Vagina (tissue), 2 donors: ENCODE results near the gene SEPTIN2.

Source experiments
- CTCF ChIP-seq, 3 experiments: fragments of 450-650 bp in 2 of 3; fragments of 200-600 bp in 1 of 3; sonication (generic) in 1 of 3; IDR thresholded peaks; one replicate each; pipeline ENCODE4 v1.5.1; 2017 to 2019; ENCODE audit warnings: antibody characterized with exemption in 3 of 3, mild to moderate bottlenecking in 2 of 3, moderate library complexity in 2 of 3
- POLR2A ChIP-seq, 2 donors: fragments of 450-650 bp; IDR thresholded peaks; one replicate each; pipeline ENCODE4 v1.6.1; 2017; ENCODE audit warnings: antibody characterized with exemption in 2 of 2, mild to moderate bottlenecking in 2 of 2, moderate library complexity in 2 of 2
- POLR2AphosphoS5 ChIP-seq, 2 donors: sonication (generic); formaldehyde crosslinking; IDR thresholded peaks; one replicate each; pipeline ENCODE4 v1.9.0; 2017; ENCODE audit warnings: antibody characterized with exemption in 2 of 2, mild to moderate bottlenecking in 2 of 2, low read depth in 1 of 2; ENCODE audit not compliant: insufficient read depth in 1 of 2

GRCh38 chr2:241309684-241310117, 6.0 kb upstream of the SEPTIN2 start:
- TF ChIP-seq CTCF (IDR thresholded peaks at IDR 0.05) = no peak
- TF ChIP-seq POLR2A (IDR thresholded peaks at IDR 0.05) = no peak
- TF ChIP-seq POLR2AphosphoS5 (IDR thresholded peaks at IDR 0.05; ENCODE audit: insufficient read depth in 1 of 2, low read depth in 1 of 2) = no peak
